HG03045 (cell line): ENCODE data around the gene SNCG.

Source experiments
- ATAC-seq: cut with Tn5 transposase; IDR thresholded peaks from one replicate; pipeline ENCODE4 v1.9.1; 2021; ENCODE audit warnings: mild to moderate bottlenecking, moderate library complexity; ENCODE audit not compliant: unreplicated experiment

Gene SNCG

GRCh38 chr10:86960003-86960862 is 1.8 kb downstream of the SNCG start:
- peak; percentile 47 for ATAC-seq

- ATAC-seq, result no peak
Observed at GRCh38 chr10:86960863-86961434, 2.5 kb downstream of the SNCG start.

- ATAC-seq, result no peak
Observed at GRCh38 chr10:86961481-86962091, 3.2 kb downstream of the SNCG start.

GRCh38 chr10:86962136-86962980 is 4.0 kb downstream of the SNCG start:
- ATAC-seq, result no peak

GRCh38 chr10:86962981-86963310 is 4.5 kb downstream of the SNCG start:
- no peak for ATAC-seq

GRCh38 chr10:86963341-86963919 is 5.0 kb downstream of the SNCG start:
- no peak for ATAC-seq

GRCh38 chr10:86964061-86964846 is 5.9 kb downstream of the SNCG start:
- no peak for ATAC-seq

- no peak for ATAC-seq
Observed at GRCh38 chr10:86964847-86965190, 6.4 kb downstream of the SNCG start.

GRCh38 chr10:86965986-86966654 is 7.7 kb downstream of the SNCG start:
- ATAC-seq, result peak; percentile 33

- no peak for ATAC-seq
Observed at GRCh38 chr10:86967481-86967941, 9.1 kb downstream of the SNCG start.

GRCh38 chr10:86968271-86968993 is 10.0 kb downstream of the SNCG start, which contains the start of gene ADIRF:
TSS of gene ADIRF (plus strand) at chr10:86968482. CDS start at chr10:86968545, 63 bp downstream.
- no peak for ATAC-seq

GRCh38 chr10:86968994-86969355 is 10.6 kb downstream of the SNCG start:
- no peak for ATAC-seq

GRCh38 chr10:86969421-86970041 is 11.1 kb downstream of the SNCG start:
- no peak for ATAC-seq

GRCh38 chr10:86970162-86970981 is 12.0 kb downstream of the SNCG start:
- no peak for ATAC-seq

GRCh38 chr10:86970982-86971231 is 12.5 kb downstream of the SNCG start:
- ATAC-seq, result no peak

- peak; percentile 78 for ATAC-seq
Observed at GRCh38 chr10:86971232-86971991, 13.0 kb downstream of the SNCG start.
